CD4-positive, alpha-beta T cell (primary cell): Measurements from ENCODE around the gene FGF19. TPM values are rescaled to one million over a fixed set of nuclear protein-coding genes. Genes with fewer than 3 reads are reported as not detected.

ENCODE experiments used
- ATAC-seq: fragments of 200-7000 bp; cut with Tn5 transposase; one replicate; pipeline ENCODE4 v1.10.0; 2022; ENCODE audit warnings: mild to moderate bottlenecking; ENCODE audit not compliant: poor library complexity
- CTCF ChIA-PET: fragments of 350-600 bp; sonication (Branson Sonifier 250); formaldehyde crosslinking; loops from one replicate; lab custom pipeline; 2021; ENCODE audit warnings: antibody characterized with exemption, inconsistent platforms; lab: Charles Lee
- POLR2A ChIA-PET: fragments of 350-600 bp; sonication (Branson Sonifier 250); formaldehyde crosslinking; loops from one replicate; lab custom pipeline; 2021; ENCODE audit warnings: antibody characterized with exemption, inconsistent platforms; lab: Charles Lee
- DNase-seq, 14 experiments: peaks; one replicate each; pipeline ENCODE4 v3.0.0-alpha.2; 2013 to 2020; ENCODE audit warnings: mixed read lengths in 2 of 14
- H3K27ac ChIP-seq, 2 donors: one replicate each; pipeline versions ENCODE4 v1.5.1 to v1.7.0; 2013; ENCODE audit warnings: low read length in 2 of 2, low read depth in 1 of 2, mild to moderate bottlenecking in 1 of 2
- H3K27me3 ChIP-seq, 2 experiments: 1 replicate in 1 of 2; 2 replicates in 1 of 2; pipeline versions ENCODE4 v1.6.1 to v1.7.0; 2013; ENCODE audit warnings: low read length in 2 of 2, control low read depth in 1 of 2, mild to moderate bottlenecking in 1 of 2, moderate library complexity in 1 of 2; ENCODE audit not compliant: insufficient read depth in 2 of 2, control insufficient read depth in 1 of 2
- H3K36me3 ChIP-seq: one replicate; pipeline ENCODE4 v1.6.1; 2013; ENCODE audit warnings: low read length, control low read depth; ENCODE audit not compliant: insufficient read depth
- H3K4me1 ChIP-seq: one replicate; pipeline ENCODE4 v1.6.1; 2013; ENCODE audit warnings: low read length, control low read depth; ENCODE audit not compliant: insufficient read depth
- H3K4me3 ChIP-seq: one replicate; pipeline ENCODE4 v1.5.1; 2013; ENCODE audit warnings: mild to moderate bottlenecking, low read length, moderate library complexity
- H3K9me3 ChIP-seq, 2 experiments: 1 replicate in 1 of 2; 2 replicates in 1 of 2; pipeline versions ENCODE4 v1.6.1 to v1.7.0; 2013; ENCODE audit warnings: low read length in 2 of 2, mild to moderate bottlenecking in 2 of 2, control low read depth in 1 of 2, moderate library complexity in 1 of 2; ENCODE audit not compliant: control insufficient read depth in 1 of 2, insufficient read depth in 1 of 2
- H3K27ac Mint-ChIP-seq: one replicate; pipeline ENCODE4 v1.8.0; 2020; ENCODE audit warnings: mixed read lengths
- H3K27me3 Mint-ChIP-seq: one replicate; pipeline ENCODE4 v1.8.0; 2021; ENCODE audit warnings: mixed read lengths
- H3K36me3 Mint-ChIP-seq: one replicate; pipeline ENCODE4 v1.8.0; 2021; ENCODE audit warnings: low read depth, mixed read lengths
- H3K4me1 Mint-ChIP-seq: one replicate; pipeline ENCODE4 v1.8.0; 2021; ENCODE audit warnings: low read depth, mixed read lengths
- H3K4me3 Mint-ChIP-seq: one replicate; pipeline ENCODE4 v1.8.0; 2020; ENCODE audit warnings: mild to moderate bottlenecking, mixed read lengths
- H3K9me3 Mint-ChIP-seq: one replicate; pipeline ENCODE4 v1.8.0; 2020; ENCODE audit warnings: mixed read lengths
- intact Hi-C, 2 experiments: fragments of 100-400 bp; cut with DNase I in 1 of 2; cut with micrococcal nuclease in 1 of 2; formaldehyde crosslinking; loops; one replicate each; pipeline versions ENCODE4 v1.15.1 to v1.9.0; 2023 to 2025; cut with DNase I, micrococcal nuclease
- total RNA-seq, 174 experiments: library from RNA in 2 of 174; stranded (reverse) in 2 of 174; gene quantifications; one replicate each; pipeline ENCODE4 v1.2.3 and lab custom pipeline; 2021 to 2026
- TF ChIP-seq, protein P1 (sequence below): fragments of 200-600 bp; IDR thresholded peaks from one replicate; pipeline ENCODE4 v1.8.0; 2022; ENCODE audit warnings: antibody characterized with exemption, mild to moderate bottlenecking

Gene FGF19
- total RNA-seq, 2 experiments from 2014 or later = not detected

DNA sequence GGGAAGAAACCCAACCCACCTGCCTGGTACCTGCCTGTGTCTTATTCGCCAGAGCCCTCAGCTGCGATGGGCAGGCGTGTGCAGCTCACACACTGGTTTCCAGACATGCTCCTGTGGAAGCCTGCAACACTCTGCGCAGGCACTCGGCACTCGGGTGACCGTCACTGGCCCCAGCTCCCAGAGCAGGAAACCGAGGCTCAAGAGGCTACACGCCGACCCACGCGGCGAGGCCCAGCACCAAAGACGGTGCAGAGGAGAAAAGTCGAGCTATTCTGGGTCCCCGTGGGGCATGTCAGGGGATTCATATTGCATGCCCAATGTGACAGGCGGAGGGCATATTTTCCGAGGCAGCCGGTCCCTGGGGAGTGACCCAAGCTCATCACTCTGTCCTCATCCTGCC lies 11.6 kb upstream of the FGF19 start:
- H3K27ac ChIP-seq = no peak overlapping the region
- Mint-ChIP-seq H3K4me3 (no peak overlapping the region), H3K4me1 (peaks cover 11% of the 10 kb centered on the region), H3K36me3 (no peaks in the 10 kb centered on the region), H3K27ac (no peak overlapping the region), H3K27me3 (peaks cover 38% of the 10 kb centered on the region), H3K9me3 (peaks cover 5% of the 10 kb centered on the region)
- no peaks in the 10 kb centered on the region for H3K36me3 ChIP-seq
- peaks cover 19 to 32% of the 10 kb centered on the region in 2 experiments for H3K27me3 ChIP-seq
- CTCF ChIA-PET = no interaction called here
- peaks cover 12% of the 10 kb centered on the region for H3K4me1 ChIP-seq
- TF ChIP-seq, protein P1, sequence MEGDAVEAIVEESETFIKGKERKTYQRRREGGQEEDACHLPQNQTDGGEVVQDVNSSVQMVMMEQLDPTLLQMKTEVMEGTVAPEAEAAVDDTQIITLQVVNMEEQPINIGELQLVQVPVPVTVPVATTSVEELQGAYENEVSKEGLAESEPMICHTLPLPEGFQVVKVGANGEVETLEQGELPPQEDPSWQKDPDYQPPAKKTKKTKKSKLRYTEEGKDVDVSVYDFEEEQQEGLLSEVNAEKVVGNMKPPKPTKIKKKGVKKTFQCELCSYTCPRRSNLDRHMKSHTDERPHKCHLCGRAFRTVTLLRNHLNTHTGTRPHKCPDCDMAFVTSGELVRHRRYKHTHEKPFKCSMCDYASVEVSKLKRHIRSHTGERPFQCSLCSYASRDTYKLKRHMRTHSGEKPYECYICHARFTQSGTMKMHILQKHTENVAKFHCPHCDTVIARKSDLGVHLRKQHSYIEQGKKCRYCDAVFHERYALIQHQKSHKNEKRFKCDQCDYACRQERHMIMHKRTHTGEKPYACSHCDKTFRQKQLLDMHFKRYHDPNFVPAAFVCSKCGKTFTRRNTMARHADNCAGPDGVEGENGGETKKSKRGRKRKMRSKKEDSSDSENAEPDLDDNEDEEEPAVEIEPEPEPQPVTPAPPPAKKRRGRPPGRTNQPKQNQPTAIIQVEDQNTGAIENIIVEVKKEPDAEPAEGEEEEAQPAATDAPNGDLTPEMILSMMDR = no peak
- no peak for ATAC-seq
- peaks cover 0 to 40% of the 10 kb centered on the region in 2 experiments for H3K9me3 ChIP-seq
- intact Hi-C loops = no loop called here
- no peak for DNase-seq
- POLR2A ChIA-PET = no interaction called here
- H3K4me3 ChIP-seq = no peak overlapping the region

DNA sequence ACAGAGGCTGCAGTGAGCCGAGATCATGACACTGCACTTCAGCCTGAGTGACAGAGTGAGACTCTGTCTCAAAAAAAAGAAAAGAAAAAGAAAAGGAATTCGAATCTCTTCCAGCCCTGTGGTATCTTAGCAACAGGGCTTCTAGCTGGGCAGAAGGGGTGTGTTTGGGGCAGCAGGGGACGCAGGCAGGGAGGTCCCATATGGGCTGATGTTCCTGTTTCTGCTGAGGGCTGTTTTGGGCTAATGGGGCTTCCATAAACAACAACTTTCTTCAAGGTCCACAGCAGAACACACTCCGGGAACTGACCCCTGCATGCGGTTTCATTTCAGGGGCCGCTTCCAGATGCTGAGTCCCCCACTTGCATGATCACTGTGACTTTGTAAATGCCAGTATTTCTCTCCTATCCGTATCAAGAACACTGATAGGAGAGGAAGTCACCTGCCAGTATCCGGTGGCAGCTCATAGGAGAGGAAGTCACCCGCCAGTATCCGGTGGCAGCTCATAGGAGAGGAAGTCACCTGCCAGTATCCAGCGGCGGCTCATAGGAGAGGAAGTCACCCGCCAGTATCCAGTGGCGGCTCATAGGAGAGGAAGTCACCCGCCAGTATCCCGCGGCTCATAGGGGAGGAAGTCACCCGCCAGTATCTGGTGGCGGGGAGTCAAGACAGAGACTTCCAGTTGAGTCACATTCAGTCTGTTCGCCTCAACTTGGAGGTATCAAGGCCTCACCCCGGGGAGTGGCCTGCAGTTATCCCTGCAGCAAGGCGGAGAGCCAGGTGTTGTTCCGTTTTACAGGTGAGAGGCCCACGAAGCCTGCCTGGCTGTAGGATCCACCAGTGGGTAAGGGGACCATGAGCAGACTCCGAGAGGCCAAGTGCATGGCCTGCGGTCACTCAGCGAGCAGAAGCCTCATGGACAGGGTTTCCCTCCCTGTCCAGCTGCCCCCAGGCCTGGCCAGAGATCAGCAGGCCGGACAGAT lies 8.3 kb upstream of the FGF19 start:
- DNase-seq = peak in 9 of 14 experiments; percentile 4 to 53 (median 37)
- Mint-ChIP-seq H3K9me3 (peaks cover 5% of the 10 kb centered on the region), H3K36me3 (no peaks in the 10 kb centered on the region), H3K27ac (peak overlapping the region; percentile 47), H3K4me1 (peaks cover 11% of the 10 kb centered on the region), H3K27me3 (peaks cover 26% of the 10 kb centered on the region), H3K4me3 (peak overlapping the region; percentile 37)
- Histone ChIP-seq H3K27ac (no peak overlapping the region), H3K9me3 (peaks cover 0 to 34% of the 10 kb centered on the region in 2 experiments), H3K27me3 (peaks cover 2 to 4% of the 10 kb centered on the region in 2 experiments), H3K4me1 (peaks cover 12% of the 10 kb centered on the region), H3K4me3 (peak overlapping the region; percentile 19), H3K36me3 (no peaks in the 10 kb centered on the region)
- ChIA-PET POLR2A (interaction anchor here (0.5 to 1.9 kb wide), 3 partner anchors 9 to 199 kb away, joined by 3 to 6 read pairs (median 3); partner anchors contain the start of gene LTO1), CTCF (no interaction called here)
- TF ChIP-seq, protein P1 = no peak
- ATAC-seq = peak; percentile 72
- intact Hi-C loops = no loop called here

DNA sequence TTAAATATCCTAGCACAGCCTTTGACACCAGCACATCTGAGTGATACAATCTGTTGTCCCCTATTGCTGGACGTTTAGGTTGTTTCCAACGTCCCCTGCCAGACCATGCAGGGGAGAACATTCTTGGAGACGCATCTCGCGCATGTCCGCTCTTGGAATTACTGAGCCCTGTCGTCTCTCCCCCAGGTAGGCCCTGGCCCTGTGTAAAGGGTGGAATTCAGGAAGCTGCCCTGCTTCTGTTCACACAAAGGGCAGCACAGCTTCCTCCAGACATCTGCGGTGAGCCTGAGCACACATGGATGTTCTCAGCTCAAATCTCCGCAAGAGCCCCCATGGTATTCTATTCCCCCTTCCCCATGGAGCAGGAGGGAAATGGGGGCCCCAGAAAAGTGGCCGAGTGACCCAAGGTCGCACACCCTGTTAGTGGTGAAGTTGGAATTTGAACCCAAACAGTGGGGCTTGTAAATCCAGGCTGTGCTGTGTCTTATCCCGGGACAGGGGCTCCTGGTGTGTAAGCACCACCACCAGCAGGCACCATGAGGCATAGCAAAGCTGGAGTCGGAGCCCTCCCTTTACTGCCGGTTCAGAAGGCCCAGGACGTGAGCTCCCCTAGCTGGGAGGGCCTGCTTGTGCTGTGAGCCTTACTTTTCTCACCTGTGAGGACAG lies 5.0 kb upstream of the FGF19 start:
- TF ChIP-seq, protein P1 = no peak
- Histone ChIP-seq H3K27ac (no peak overlapping the region), H3K4me3 (no peak overlapping the region), H3K27me3 (peaks cover 28% of the 10 kb centered on the region in 2 experiments), H3K9me3 (peaks cover 0 to 44% of the 10 kb centered on the region in 2 experiments), H3K36me3 (no peaks in the 10 kb centered on the region), H3K4me1 (peaks cover 19% of the 10 kb centered on the region)
- ATAC-seq (no peak), DNase-seq (no peak)
- H3K36me3 Mint-ChIP-seq = no peaks in the 10 kb centered on the region
- H3K27me3 Mint-ChIP-seq = peaks cover 44% of the 10 kb centered on the region
- no peak overlapping the region for H3K4me3 Mint-ChIP-seq
- peaks cover 16% of the 10 kb centered on the region for H3K4me1 Mint-ChIP-seq
- no peak overlapping the region for H3K27ac Mint-ChIP-seq
- peaks cover 5% of the 10 kb centered on the region for H3K9me3 Mint-ChIP-seq
- POLR2A ChIA-PET = no interaction called here
- CTCF ChIA-PET = no interaction called here
- intact Hi-C loops = no loop called here
